Measurements from ENCODE around the gene CEP192. TPM values are rescaled to one million over a fixed set of nuclear protein-coding genes. Genes with fewer than 3 reads are reported as not detected.

Gene CEP192
- polyA plus RNA-seq, 1 of the 3 experiments (the other 2 are of a cell fraction) = 9.4 TPM

DNA sequence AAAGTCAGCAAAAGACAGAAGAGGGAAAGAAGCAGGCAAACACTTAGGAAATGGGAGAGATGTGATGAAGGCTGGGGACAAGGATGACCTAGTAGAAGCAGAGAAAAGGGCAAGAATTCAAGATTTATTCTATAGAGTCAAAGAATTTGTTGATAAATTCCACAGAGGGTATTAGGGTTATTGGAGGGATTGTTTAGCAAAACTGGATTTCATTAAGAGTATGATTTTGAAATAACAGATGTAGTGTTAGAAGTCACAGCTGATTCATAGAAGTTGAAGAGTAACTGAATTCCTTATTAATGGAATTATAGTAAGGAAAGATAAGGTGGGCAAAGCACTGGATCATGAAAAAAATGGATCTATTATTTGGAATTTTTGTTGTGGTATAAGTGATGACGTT is 48.6 kb downstream of the CEP192 start:
- peaks cover 11% of the 10 kb centered on the region for H3K79me2 ChIP-seq (ENCODE audit: insufficient read depth)
- CTCF ChIA-PET = no interaction called here
- TF ChIP-seq ELF1 (IDR thresholded peaks at IDR 0.05) (no peak), NFIC (IDR thresholded peaks at IDR 0.05; ENCODE audit: borderline replicate concordance) (no peak), SMC3 (IDR thresholded peaks at IDR 0.05; ENCODE audit: low read depth, low read length) (no peak), GATA2 (CRISPR knock-in tag; IDR thresholded peaks at IDR 0.05) (no peak), TAF1 (IDR thresholded peaks at IDR 0.05; ENCODE audit: borderline replicate concordance, low read depth, low read length) (no peak), FOSL2 (IDR thresholded peaks at IDR 0.05; ENCODE audit: borderline replicate concordance, low read depth) (no peak), TCF12 (IDR thresholded peaks at IDR 0.05) (no peak), JUND (IDR thresholded peaks at IDR 0.05) (no peak), RXRA (IDR thresholded peaks at IDR 0.05; ENCODE audit: borderline replicate concordance, low read depth) (no peak), RCOR1 (IDR thresholded peaks at IDR 0.05; ENCODE audit: low read length) (no peak), EP300 (IDR thresholded peaks at IDR 0.05; ENCODE audit: borderline replicate concordance in 1 of 2, low read depth in 1 of 2, low read length in 1 of 2) (no peak), NRF1 (IDR thresholded peaks at IDR 0.05; ENCODE audit: low read depth, low read length) (no peak), TEAD4 (IDR thresholded peaks at IDR 0.05; ENCODE audit: borderline replicate concordance, insufficient read depth) (no peak)
- TF ChIP-seq, protein P1, sequence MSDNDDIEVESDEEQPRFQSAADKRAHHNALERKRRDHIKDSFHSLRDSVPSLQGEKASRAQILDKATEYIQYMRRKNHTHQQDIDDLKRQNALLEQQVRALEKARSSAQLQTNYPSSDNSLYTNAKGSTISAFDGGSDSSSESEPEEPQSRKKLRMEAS (IDR thresholded peaks at IDR 0.05; ENCODE audit: low read depth) = no peak
- TF ChIP-seq, protein P2, sequence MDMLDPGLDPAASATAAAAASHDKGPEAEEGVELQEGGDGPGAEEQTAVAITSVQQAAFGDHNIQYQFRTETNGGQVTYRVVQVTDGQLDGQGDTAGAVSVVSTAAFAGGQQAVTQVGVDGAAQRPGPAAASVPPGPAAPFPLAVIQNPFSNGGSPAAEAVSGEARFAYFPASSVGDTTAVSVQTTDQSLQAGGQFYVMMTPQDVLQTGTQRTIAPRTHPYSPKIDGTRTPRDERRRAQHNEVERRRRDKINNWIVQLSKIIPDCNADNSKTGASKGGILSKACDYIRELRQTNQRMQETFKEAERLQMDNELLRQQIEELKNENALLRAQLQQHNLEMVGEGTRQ (IDR thresholded peaks at IDR 0.05; ENCODE audit: borderline replicate concordance, low read depth, low read length) = no peak
- TF ChIP-seq, protein P3, sequence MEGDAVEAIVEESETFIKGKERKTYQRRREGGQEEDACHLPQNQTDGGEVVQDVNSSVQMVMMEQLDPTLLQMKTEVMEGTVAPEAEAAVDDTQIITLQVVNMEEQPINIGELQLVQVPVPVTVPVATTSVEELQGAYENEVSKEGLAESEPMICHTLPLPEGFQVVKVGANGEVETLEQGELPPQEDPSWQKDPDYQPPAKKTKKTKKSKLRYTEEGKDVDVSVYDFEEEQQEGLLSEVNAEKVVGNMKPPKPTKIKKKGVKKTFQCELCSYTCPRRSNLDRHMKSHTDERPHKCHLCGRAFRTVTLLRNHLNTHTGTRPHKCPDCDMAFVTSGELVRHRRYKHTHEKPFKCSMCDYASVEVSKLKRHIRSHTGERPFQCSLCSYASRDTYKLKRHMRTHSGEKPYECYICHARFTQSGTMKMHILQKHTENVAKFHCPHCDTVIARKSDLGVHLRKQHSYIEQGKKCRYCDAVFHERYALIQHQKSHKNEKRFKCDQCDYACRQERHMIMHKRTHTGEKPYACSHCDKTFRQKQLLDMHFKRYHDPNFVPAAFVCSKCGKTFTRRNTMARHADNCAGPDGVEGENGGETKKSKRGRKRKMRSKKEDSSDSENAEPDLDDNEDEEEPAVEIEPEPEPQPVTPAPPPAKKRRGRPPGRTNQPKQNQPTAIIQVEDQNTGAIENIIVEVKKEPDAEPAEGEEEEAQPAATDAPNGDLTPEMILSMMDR (IDR thresholded peaks at IDR 0.05) = no peak
- TF ChIP-seq, protein P4, sequence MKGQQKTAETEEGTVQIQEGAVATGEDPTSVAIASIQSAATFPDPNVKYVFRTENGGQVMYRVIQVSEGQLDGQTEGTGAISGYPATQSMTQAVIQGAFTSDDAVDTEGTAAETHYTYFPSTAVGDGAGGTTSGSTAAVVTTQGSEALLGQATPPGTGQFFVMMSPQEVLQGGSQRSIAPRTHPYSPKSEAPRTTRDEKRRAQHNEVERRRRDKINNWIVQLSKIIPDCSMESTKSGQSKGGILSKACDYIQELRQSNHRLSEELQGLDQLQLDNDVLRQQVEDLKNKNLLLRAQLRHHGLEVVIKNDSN (IDR thresholded peaks at IDR 0.05; ENCODE audit: borderline replicate concordance, low read depth) = no peak
- TF ChIP-seq, protein P5, sequence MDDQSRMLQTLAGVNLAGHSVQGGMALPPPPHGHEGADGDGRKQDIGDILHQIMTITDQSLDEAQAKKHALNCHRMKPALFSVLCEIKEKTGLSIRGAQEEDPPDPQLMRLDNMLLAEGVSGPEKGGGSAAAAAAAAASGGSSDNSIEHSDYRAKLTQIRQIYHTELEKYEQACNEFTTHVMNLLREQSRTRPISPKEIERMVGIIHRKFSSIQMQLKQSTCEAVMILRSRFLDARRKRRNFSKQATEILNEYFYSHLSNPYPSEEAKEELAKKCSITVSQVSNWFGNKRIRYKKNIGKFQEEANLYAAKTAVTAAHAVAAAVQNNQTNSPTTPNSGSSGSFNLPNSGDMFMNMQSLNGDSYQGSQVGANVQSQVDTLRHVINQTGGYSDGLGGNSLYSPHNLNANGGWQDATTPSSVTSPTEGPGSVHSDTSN (IDR thresholded peaks at IDR 0.05) = no peak
- no peaks in the 10 kb centered on the region for H3K9me3 ChIP-seq
- H3K4me2 ChIP-seq = no peak overlapping the region
- H3K4me3 ChIP-seq (ENCODE audit: low read depth in 2 of 2, low read length in 1 of 2) = no peak overlapping the region
- no peaks in the 10 kb centered on the region for H3K9me2 ChIP-seq
- WGBS (ENCODE audit: low lambda C conversion rate) = 97% methylated on average over 1 of the region's 1 CpG
- no peak overlapping the region for H3K27ac ChIP-seq (ENCODE audit: low read depth in 2 of 2, low read length in 1 of 2)
- H3K4me1 ChIP-seq (ENCODE audit: control insufficient read depth in 1 of 2, insufficient read depth in 2 of 2, low read depth in 1 of 2, low read length in 1 of 2) = no peaks in the 10 kb centered on the region; a peak in 2 of 4 replicates
- peaks cover 25 to 57% of the 10 kb centered on the region in 2 experiments for H3K36me3 ChIP-seq (replicated peaks in 1 of 2; ENCODE audit: control insufficient read depth in 1 of 2, insufficient read depth in 2 of 2, low read length in 1 of 2)
- no peak for DNase-seq
- POLR2A ChIA-PET = no interaction called here
- H3K27me3 ChIP-seq (ENCODE audit: insufficient read depth) = no peaks in the 10 kb centered on the region
- peaks cover 8% of the 10 kb centered on the region for H3F3A ChIP-seq (replicated peaks; ENCODE audit: insufficient read depth)
- no peaks in the 10 kb centered on the region for H4K20me1 ChIP-seq (ENCODE audit: insufficient read depth)
- H2AFZ ChIP-seq (ENCODE audit: low read depth) = no peak overlapping the region
- H3K9ac ChIP-seq = no peak overlapping the region

Measured in SK-N-SH (cell line).